ELR (cell line): Measurements from ENCODE around the gene NKX1-2.

ENCODE experiments used
- DNase-seq: peaks from one replicate; pipeline ENCODE4 v3.0.0-alpha.2; 2015; ENCODE audit warnings: low read depth

The NKX1-2 gene

DNA sequence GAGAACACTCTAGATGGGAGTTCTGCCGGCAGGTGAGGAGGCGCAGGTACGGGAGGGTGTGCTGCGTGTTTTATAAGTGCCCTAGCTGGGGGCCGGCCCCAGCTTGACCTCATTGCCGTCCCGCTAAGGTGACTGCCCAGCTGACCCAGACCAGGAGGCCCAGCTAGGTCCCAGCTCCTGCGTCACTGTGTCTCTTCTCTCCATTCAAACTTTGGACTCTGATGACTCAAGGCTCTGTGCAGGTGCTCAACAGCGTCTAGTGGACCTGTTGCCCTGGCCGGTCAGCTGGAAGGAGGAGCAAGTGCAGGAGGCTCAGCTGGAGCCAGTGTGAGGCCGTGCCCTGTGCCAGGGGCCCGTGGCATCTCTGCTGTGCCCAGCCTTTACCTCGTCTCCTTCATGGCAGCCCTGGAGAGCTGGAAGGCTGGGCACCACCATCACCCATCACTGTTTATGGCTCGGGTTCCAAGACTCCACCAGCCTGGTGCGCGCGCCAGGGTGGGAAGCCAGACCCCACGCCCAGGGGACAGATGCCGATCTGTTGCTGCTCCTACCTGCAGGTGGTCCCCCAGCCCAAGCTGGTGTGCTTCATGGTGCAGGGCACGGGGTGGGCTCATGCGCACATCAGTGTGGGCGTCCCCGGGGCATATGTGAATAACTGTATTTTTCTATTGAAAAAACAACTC lies 26.3 kb upstream of the NKX1-2 start:
- no peak for DNase-seq

DNA sequence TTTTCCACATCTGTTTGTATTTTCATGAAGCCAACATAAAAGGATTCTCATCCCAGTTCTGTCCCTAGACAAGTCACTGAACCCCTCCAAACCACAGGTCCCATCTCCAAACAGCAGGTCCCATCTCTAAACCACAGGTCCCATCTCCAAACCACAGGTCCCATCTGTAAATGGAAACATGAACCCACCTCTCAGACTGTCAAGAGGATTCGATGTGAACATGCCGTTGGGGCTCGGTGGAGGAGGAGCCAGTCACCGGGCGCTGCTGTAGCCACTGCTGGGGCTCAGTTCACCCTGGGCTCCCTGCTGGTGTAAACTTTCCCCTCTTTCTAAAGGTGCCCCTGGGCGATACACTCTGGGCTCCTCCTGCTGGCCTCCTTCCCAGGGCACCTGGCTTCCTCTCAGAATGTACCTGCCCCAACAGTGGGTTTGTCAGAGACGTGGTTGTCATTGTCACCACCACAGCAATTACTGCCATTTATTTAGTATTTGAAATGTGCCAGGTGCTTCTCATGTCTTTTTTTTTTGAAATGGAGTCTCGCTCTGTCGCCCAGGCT lies 24.8 kb upstream of the NKX1-2 start:
- no peak for DNase-seq

DNA sequence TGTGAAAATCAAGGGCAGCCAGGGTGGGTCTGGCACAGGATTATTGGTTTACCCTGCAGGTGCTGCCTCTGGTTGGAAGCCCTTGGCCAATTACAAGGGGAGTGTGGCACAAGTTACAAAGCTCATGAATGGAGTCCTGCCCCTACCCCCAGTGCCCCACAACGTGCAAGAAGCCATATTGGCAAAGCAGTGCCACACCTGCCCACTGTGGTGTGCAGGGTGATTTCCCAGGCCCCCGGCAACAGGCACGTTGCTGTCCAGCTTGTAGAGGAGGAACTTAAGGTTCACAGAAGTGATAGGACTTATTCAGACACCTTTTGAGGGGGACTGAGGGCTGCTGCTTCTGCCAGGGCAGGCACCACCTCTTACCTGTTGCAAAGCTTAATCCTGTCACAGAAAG lies 23.2 kb upstream of the NKX1-2 start:
- no peak for DNase-seq

DNA sequence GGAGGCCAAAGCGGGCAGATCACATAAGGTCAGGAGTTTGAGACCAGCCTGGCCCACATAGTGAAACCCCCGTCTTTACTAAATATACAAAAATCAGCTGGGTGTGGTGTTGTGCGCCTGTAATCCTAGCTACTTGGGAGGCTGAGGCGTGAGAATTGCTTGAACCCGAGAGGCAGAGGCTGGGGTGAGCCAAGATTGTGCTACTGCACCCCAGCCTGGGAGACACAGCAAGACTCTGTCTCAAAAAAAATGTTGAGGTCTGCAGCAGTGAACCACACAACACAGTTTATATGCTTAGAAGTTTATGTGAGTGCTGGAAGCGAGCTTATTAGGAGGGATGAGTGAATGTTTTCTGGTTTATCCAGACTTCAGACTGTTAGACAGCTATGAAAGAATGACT lies 22.2 kb upstream of the NKX1-2 start:
- no peak for DNase-seq

DNA sequence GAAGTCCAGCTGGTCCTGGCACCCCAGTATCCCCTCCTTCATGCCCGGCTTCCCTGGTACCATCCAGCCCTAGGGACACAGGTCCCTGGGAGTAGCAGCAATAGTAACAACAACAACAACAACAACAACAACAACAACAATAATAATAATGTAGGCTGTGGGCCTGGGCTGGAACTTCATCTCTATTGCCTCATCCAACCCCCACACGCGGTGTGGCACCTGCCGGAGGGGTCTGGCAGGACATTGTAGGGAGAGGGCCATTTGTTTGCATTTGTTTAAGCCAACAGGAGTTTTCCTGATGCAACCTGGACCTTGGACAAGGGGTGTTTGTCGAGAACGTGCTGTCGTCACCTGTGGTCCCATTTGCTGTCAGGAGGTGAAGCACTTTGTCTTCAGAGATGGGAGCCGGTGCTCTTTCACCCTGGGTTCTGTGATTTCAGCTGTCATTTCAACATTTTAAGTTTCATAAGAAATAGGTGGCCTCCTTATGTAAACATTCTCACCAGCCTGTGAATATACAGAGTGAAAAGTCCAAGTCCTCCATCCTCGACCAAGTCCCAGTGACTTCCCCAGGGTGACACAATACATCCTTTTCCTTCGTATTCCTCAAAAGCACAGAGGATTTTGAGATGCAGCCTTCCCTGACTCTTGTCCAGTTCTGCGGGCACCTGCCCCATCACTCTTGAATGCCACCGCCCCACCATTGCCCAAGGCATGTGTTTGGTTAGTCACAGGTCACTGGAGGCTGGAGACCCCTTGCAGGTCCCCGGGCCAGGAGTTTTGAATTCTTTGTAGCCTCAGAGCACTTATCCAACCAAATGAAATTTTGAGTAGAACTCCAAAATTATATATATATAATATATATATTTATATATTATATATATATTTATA lies 21.0 kb upstream of the NKX1-2 start:
- DNase-seq, result no peak

DNA sequence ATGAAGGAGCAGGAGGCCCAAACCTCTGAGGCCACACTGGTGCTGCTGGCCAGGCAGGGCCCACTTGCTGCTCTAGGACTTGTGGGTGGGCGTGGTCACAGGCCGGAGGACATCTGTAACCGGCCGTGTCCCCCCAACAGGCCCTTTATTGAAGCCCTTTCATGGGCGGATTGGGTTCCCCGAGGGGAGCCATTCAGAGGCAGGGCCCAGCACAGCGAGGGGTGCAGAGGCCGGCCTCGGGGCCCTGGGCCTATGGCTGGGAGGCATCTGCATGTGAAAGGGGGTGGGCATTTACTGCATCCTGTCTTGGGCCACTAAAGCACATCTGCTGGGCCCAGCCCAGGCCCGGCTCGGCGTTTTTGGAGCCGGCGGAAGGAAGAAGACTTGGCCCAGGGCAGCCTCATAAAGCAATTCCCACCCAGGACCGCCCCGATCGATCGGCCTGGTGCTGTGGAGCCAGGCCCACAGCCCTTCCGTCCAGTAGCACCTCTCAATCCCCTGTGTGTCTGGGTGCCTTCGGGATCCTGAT lies 20.2 kb upstream of the NKX1-2 start:
- no peak for DNase-seq

DNA sequence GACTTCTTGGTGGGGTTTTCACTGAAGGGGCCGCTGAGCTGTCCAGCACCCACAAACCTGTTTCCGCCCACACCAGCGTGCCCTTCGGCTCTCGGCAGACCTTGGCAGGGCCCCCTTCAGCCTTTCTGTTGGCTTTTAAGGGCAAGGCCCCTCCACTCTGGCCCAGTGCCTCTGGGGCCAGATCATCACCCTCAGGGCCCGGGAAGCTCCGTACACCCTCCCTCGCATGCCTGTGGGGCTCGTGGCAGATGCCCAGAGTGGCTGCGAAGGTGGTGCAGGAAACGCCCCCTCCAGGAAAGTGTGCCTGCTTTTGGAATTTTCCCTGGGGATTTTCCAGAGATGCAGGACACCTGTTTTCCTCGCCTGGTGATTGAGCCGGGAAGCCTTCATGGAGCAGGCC lies 18.8 kb upstream of the NKX1-2 start:
- DNase-seq, result no peak

DNA sequence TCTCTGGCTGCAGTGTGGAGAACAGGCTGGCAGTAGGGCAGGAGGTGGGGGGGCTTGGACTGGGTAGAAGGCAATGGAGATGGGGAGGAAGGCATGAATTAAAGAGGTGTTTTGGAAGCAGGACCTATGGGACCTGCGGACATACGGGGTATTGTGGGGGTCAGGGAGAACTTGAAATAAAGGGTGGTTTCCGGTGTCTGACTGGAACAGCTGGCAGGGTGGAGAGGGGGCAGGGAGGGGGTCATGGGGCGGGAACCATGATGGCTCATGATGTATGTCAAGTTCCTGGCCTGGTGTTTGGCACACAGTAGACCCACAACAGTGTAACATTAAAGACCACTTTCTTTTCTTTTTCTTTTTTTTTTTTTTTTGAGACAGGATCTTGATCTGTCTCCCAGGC lies 17.3 kb upstream of the NKX1-2 start:
- DNase-seq, result no peak

DNA sequence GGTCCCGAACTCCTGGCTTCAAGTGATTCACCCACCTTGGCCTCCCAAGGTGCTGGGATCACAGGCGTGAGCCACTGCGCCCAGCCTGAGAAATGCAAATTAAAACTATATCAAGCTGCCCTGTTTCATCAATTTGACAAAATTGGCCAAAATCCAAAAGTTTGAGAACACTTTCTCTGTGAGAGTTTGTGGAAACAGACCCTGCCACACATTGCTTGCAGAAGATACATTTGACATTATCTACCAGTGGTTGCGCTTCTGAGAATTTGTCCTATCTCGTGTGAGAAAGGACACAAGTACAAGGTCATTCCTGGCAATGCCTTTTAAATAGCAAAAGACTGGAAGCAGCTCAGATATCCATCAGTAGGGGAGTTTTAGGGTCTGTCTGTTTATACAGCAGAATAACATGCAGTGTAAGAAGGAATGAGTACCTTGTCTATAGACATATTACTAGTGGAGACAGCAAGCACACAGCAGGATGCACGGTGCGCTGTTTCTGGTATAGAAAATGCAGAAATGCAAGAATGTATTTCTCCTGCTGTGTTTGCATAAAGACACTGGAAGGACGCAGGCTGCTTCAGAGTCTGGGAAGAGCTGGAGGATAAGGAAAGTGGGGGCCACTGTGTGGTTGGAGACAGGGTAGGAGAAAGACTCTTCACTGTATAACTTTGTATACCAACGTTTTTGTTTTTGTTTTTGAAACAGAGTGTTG lies 16.1 kb upstream of the NKX1-2 start:
- no peak for DNase-seq

DNA sequence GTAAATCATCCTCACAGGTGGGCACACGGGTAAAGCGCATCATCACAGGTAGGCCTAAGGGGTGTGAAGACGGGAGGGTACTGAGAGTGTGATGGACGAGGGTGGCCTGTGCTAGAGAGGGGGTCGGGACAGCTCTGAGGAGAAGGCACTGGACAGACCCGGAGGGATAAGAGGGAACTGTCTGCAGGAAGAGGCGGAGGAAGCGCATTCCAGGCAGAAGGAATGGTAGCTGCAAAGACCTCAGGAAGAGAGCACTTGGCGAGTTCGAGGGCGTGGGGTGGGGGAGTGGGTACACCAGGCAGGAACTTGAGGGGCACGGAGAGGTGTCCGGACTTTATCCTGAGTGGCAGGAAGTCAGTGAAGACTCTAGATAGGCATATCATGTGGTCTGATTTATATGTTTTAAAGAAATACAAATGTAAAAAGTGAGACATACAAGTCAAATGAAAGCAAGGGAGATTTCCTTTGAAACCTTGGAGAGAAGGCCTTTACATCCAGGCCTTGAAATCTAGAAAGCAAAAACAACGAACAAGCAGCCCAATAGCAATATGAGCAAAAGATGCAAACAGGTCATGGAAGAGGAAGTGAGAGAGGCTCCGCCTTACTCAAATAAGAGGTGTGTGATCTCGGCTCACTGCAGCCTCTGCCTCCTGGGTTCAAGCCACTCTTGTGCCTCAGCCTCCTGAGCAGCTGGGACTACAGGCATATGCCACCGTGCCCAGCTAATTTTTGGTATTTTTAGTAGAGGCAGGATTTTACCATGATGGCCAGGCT lies 15.4 kb upstream of the NKX1-2 start:
- no peak for DNase-seq

DNA sequence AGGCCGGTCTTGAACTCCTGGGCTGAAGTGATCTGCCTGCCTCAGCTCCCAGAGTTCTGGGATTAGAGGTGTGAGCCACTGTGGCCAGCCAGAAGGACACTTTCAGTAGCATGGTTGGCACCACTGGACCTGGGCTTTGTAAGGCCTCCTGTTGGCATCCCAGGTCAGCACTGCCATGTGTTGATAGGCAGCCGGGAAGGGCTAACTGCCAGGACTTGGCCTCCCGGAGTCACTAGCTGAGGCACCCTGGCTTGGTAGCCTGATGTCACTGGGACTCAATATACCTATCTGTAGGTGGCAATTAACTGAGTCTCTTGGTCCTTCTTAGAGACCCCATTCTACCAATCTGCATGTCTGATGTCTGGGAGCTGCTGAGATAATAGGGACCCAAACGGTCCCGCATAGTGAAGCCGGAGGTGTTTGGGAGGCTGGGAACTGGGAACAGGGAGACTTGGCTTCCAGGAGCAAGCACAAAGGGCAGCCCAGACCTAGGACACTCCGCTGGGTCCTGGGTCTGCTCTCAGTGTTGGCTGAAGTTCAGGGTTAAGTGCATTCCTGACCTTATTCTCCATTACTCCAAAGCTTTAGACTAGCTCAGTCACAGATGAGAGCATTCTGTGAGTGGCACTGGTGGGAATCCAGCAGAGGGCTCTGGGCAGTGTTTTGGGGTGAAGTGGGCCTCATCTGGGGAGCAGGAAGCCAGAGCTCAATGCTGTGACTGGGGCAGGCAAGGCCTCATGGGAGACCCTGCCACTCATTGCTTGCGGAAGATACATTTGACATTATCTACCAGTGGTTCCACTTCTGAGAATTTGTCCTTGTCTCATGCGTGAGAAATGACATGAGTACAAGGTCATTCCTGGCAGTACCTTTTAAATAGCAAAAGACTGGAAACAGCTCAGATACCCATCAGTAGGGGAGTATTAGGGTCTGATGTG lies 14.5 kb upstream of the NKX1-2 start:
- DNase-seq, result no peak

DNA sequence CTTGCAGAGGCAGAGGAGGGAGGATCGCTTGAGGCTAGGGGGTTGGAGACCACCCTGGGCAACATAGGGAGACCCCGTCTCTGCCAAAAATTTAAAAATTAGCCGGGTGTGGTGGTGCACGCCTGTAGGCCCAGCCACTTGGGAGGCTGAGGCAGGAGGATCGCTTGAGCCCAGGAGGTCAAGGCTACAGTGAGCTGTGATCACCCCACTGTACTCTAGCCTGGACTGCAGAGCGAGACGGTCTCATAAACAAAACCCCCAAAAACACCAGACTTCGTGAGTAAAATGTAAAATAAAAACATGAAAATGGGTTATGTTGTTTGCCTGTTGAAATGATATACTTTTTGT lies 12.5 kb upstream of the NKX1-2 start:
- no peak for DNase-seq

DNA sequence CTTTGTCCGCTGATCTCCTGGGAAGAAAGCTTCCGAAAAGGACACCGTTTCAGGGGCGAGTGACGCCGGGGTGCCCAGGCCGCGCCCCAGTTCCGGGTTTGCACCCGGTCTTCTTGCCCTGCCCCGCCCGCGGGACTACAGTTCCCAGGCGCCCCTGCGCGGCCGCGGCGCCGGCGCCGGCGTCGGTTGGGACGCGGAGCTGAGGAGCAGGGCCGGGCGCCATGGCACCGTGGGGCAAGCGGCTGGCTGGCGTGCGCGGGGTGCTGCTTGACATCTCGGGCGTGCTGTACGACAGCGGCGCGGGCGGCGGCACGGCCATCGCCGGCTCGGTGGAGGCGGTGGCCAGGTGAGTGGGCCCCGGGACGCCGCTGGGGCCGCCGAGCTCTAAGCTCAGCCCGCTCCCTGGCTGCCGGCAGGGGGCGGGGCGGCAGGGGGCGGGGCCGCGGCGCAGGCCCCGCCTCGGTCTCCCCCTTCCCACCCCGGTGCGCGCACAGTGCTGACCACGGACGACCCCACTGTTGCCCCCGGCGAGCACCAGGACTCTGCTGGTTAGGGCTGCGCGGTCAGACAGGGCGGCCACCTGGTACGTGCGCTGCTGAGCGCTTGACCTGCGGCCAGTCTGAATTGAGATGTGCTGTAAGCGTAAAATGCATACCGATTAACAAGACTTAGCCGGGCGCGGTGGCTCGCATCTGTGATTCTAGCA lies 12.0 kb upstream of the NKX1-2 start, which contains the start of gene LHPP:
Gene LHPP, plus strand, starts transcription at position 182 of the 706 bp plus-strand sequence. Its CDS starts 40 bp downstream, at position 222.
- DNase-seq, result peak; percentile 82

DNA sequence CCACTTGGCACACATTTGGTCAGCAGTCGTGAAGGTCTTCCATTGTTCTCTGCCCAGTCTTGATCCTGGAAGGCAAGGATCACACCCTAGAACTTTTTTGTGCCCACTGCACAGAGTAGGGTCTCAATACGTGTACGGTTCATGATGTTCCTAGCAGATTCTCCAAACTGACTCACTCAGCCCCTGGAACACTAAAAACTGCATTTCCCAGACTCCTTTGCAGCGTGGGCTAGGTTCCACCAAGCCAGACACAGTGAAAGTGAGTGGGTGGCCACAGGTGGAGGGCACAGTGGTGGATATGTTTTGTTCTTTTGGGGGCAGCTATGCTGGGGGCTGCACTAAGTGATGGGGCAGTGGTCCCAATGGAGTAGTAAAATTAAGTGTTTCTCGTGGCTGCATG lies 10.3 kb upstream of the NKX1-2 start:
- DNase-seq, result no peak

DNA sequence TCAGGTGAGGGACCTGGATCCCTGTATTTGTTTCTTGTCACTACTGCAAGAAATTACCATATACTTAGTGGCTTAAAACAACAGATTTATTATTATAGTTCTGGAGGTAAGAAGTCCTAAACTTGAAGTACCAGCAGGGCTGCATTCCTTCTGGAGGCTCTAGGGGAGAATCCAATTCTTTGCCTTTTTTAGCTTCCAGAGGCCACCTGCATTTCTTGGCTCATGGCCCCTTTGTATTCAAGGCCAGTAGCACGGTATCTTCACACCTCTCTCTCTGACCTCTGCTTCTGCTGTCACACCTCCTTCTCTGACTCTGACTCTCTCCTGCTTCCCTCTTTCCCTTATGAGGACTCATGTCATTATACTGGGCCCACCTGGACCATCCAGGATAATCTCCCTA lies 9.6 kb upstream of the NKX1-2 start:
- no peak for DNase-seq

DNA sequence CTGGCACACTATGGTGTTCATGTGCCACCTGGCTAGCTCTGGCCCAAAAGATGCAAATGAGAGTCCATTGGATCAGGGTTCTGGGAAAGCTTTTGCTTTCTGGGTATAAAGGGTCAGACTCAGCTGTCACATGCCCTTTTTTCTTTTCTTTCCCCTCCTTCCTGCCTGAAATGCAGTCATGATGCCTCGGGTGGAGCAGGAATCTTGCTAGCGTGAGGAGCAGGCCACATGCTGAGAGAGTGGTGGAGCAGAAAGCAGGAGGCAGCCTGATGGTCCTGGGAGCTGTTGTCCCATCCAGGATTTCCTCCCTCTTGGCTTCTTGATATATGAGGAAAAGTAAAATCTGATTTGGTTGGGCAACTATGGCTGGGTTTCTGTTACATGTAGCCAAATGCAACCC lies 9.1 kb upstream of the NKX1-2 start:
- DNase-seq, result no peak

DNA sequence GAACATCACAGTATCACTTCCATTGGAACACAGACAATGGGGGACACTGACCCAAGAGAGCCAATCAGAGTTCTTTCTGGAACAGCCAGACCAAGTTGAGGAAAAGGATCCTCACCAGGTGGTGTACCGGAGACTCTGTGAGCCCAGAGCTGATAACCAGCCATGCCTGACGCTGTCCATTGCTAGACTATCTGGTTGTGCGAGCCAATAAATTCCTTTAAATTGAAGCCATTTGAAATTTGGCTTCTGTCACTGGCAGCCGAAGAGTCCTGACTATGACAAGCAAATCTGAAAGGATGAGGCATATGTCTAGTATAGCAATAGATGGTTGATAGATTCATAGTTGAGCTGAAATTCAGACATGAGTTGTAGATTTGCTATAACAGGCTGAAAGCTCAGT lies 8.6 kb upstream of the NKX1-2 start:
- DNase-seq, result no peak

DNA sequence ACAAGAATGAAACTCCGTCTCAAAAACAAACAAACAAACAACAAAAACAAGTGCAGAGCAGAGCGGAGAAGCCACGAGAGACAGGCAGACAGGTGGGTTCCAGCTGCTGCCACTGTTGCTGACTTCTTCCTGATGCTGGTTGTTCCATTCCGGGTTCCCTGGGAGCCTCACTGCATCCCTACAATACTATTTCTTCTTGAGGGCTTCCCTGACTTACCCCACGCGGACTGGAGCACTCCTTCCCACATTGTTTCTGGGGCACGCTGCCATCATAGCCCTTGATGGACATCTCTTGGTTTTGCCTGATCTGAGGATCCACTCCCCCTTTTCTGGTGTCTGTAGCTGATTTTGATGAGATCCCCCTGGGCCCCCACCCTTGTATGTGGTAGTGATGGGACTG lies 5.6 kb upstream of the NKX1-2 start:
- DNase-seq, result no peak

DNA sequence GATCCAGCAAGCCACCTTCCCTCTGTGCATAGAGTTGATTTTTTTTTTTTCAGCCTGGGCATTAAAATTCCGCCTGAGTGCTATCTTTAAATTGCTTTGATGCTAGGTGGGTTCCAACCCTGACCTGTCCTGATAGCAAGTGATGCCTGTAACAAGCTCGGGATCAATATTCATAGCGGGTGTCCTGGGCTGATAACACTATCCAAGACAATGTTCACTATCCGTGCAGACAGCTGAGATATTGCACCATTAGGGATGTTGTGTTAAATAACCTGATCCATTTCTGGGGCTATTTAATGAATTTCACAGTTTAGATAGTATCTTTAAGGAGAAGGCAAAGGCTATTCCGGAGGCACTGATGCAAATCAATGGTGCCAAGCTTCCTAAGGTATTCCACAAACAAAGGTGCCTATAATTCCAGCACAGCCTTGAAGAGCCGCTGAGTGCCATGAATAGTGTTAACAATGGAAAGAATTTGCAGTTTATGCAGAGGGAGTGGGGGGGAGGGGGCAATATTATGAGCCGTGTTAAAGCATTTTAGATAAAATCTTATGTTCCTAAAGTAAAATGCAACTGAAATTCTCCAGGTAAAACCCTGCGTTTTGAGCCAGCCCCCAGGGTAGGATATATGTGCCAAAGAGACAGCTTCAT lies 4.2 kb upstream of the NKX1-2 start:
- DNase-seq, result no peak
